Activated naive CD4-positive, alpha-beta T cell treated with anti-CD3 and anti-CD28 coated beads, Interleukin-2, amount 50 U/mL, for 24 hours (primary cell): ENCODE measurements around the gene ZNF473.
"Not testable (repeated sequence)": the region's sequence is repeated elsewhere in the genome, so short reads cannot be mapped to it uniquely, and the experiment has no call there.

Experiments used
- H3K27ac Mint-ChIP-seq: one replicate; pipeline ENCODE4 v1.8.0; 2021; ENCODE audit warnings: mild to moderate bottlenecking, mixed read lengths
- H3K27me3 Mint-ChIP-seq: one replicate; pipeline ENCODE4 v1.8.0; 2021; ENCODE audit warnings: mixed read lengths
- H3K36me3 Mint-ChIP-seq: one replicate; pipeline ENCODE4 v1.8.0; 2021; ENCODE audit warnings: mixed read lengths
- H3K4me1 Mint-ChIP-seq: one replicate; pipeline ENCODE4 v1.8.0; 2021; ENCODE audit warnings: mixed read lengths
- H3K4me3 Mint-ChIP-seq: one replicate; pipeline ENCODE4 v1.8.0; 2021; ENCODE audit warnings: mild to moderate bottlenecking, mixed read lengths
- H3K9me3 Mint-ChIP-seq: one replicate; pipeline ENCODE4 v1.8.0; 2021; ENCODE audit warnings: mixed read lengths

The ZNF473 gene

GRCh38 chr19:50098892-50099291 is 73.1 kb downstream of the ZNF473 start:
- H3K4me1 Mint-ChIP-seq, H3K36me3 Mint-ChIP-seq, H3K27ac Mint-ChIP-seq, H3K9me3 Mint-ChIP-seq, H3K4me3 Mint-ChIP-seq, H3K27me3 Mint-ChIP-seq: not testable (repeated sequence)

GRCh38 chr19:50099696-50100095 is 73.9 kb downstream of the ZNF473 start:
- not testable (repeated sequence) for H3K4me3 Mint-ChIP-seq, H3K36me3 Mint-ChIP-seq, H3K27ac Mint-ChIP-seq, H3K4me1 Mint-ChIP-seq, H3K27me3 Mint-ChIP-seq, H3K9me3 Mint-ChIP-seq

DNA sequence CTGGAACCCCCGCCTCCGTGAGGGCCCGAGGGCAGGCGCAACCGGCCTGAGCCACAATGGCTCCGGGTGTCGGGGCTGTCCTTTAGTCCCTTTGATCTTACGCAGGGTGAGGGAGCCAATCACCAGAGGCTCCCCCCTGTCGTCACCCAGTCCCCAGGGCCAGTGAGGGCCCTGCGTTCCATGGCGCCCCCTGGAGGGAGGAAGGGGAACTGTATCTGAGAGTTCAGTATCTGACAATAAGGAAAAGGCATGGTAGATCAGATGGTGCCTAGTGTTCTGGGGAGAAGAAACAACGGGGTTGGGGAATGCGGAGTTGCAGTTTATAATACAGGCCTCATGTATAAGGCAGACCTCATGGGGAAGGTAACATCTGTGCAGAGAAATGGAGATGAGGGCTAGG is 75.1 kb downstream of the ZNF473 start:
- not testable (repeated sequence) for H3K9me3 Mint-ChIP-seq, H3K27me3 Mint-ChIP-seq, H3K36me3 Mint-ChIP-seq, H3K4me1 Mint-ChIP-seq, H3K4me3 Mint-ChIP-seq, H3K27ac Mint-ChIP-seq
